MCF 10A (cell line): ENCODE data around the gene AP3D1. TPM values are rescaled to one million over a fixed set of nuclear protein-coding genes. Genes with fewer than 3 reads are reported as not detected.
"Not testable (repeated sequence)": the region's sequence is repeated elsewhere in the genome, so short reads cannot be mapped to it uniquely, and the experiment has no call there.

Experiments
- BruUV-seq: library from RNA; stranded (reverse); fragments of 400-500 nt; replicated peaks from 2 replicates; lab custom pipeline; 2021; lab: Mats Ljungman, UMichigan
- CTCF ChIA-PET: fragments of 300-600 bp; sonication (Branson Sonifier 250); formaldehyde crosslinking; extraction: SDS; loops from one replicate; lab custom pipeline; 2021; ENCODE audit warnings: antibody characterized with exemption, inconsistent platforms; lab: Yijun Ruan, JAX
- POLR2A ChIA-PET: fragments of 300-600, 350-650 bp; sonication (Branson Sonifier 250); formaldehyde crosslinking; extraction: SDS; loops from one replicate; lab custom pipeline; 2020; ENCODE audit warnings: antibody characterized with exemption, inconsistent platforms; lab: Yijun Ruan, JAX
- DNase-seq: peaks from one replicate; pipeline ENCODE4 v3.0.0-alpha.2; 2018; ENCODE audit not compliant: unreplicated experiment
- H3K27ac Mint-ChIP-seq: one replicate; pipeline ENCODE4 v1.8.0; 2022; ENCODE audit warnings: mild to moderate bottlenecking, low read depth, mixed read lengths; ENCODE audit not compliant: unreplicated experiment
- H3K27me3 Mint-ChIP-seq: one replicate; pipeline ENCODE4 v1.8.0; 2022; ENCODE audit warnings: mixed read lengths; ENCODE audit not compliant: insufficient read depth, unreplicated experiment
- H3K36me3 Mint-ChIP-seq: one replicate; pipeline ENCODE4 v1.8.0; 2022; ENCODE audit warnings: mild to moderate bottlenecking, moderate library complexity, mixed read lengths; ENCODE audit not compliant: insufficient read depth, unreplicated experiment
- H3K4me1 Mint-ChIP-seq: one replicate; pipeline ENCODE4 v1.8.0; 2022; ENCODE audit warnings: mixed read lengths; ENCODE audit not compliant: insufficient read depth, unreplicated experiment
- H3K4me3 Mint-ChIP-seq: one replicate; pipeline ENCODE4 v1.8.0; 2022; ENCODE audit warnings: mild to moderate bottlenecking, moderate library complexity, mixed read lengths; ENCODE audit not compliant: unreplicated experiment
- H3K9me3 Mint-ChIP-seq: one replicate; pipeline ENCODE4 v1.8.0; 2022; ENCODE audit warnings: mixed read lengths; ENCODE audit not compliant: unreplicated experiment
- CTCF ChIP-seq: fragments of 200-600 bp; IDR thresholded peaks from one replicate; pipeline ENCODE4 v1.8.0; 2022; ENCODE audit warnings: antibody characterized with exemption, mild to moderate bottlenecking; ENCODE audit not compliant: unreplicated experiment
- intact Hi-C: fragments of 100-400 bp; cut with micrococcal nuclease; formaldehyde crosslinking; loops from 2 replicates; pipeline ENCODE4 v1.14.1; 2022
- total RNA-seq: library from RNA; stranded (reverse); gene quantifications from 2 replicates; pipeline ENCODE4 v1.2.3, GENCODE V29; 2022

The AP3D1 gene
- total RNA-seq, 1 experiment from 2014 or later = 181 TPM

- no TSS peak for BruUV-seq
- POLR2A ChIA-PET = interaction anchor here (0.8 to 2.8 kb wide), 10 partner anchors 8 to 59 kb away, joined by 3 to 12 read pairs (median 4); partner anchors contain the start of gene MOB3A
Measured at GRCh38 chr19:2087621-2088100, 63.7 kb downstream of the AP3D1 start.

GRCh38 chr19:2086695-2087620, 64.4 kb downstream of the AP3D1 start:
- H3K4me3 Mint-ChIP-seq = peak overlapping the region; percentile 22
- BruUV-seq, H3K9me3 Mint-ChIP-seq, H3K27me3 Mint-ChIP-seq, intact Hi-C loops: not testable (repeated sequence)
- CTCF ChIA-PET = interaction anchor here (0.5 to 1.5 kb wide), 3 partner anchors 17 to 1056 kb away, joined by 3 to 5 read pairs (median 4); no protein-coding TSS in a partner anchor
- DNase-seq = peak; percentile 96
- H3K36me3 Mint-ChIP-seq = peaks cover 24% of the 10 kb centered on the region
- POLR2A ChIA-PET = interaction anchor here (0.6 to 2.8 kb wide), 14 partner anchors 9 to 232 kb away, joined by 3 to 12 read pairs (median 3); partner anchors contain the start of gene MOB3A
- H3K4me1 Mint-ChIP-seq = peaks cover 42% of the 10 kb centered on the region
- peak overlapping the region; percentile 63 for H3K27ac Mint-ChIP-seq

More at GRCh38 chr19:2087621-2088100, 63.7 kb downstream of the AP3D1 start:
- TF ChIP-seq CTCF = no peak
- CTCF ChIA-PET = interaction anchor here (0.5 to 0.6 kb wide), 2 partner anchors 71 to 1056 kb away, joined by 3 to 4 read pairs; no protein-coding TSS in a partner anchor
- Mint-ChIP-seq H3K27me3 (no peaks in the 10 kb centered on the region), H3K4me1 (peaks cover 42% of the 10 kb centered on the region), H3K9me3 (no peaks in the 10 kb centered on the region), H3K4me3 (peak overlapping the region; percentile 22), H3K27ac (peak overlapping the region; percentile 63), H3K36me3 (peaks cover 24% of the 10 kb centered on the region)
- no peak for DNase-seq
- intact Hi-C loops = no loop called here

- Mint-ChIP-seq H3K4me3 (no peak overlapping the region), H3K27ac (peak overlapping the region; percentile 12), H3K4me1 (peaks cover 36% of the 10 kb centered on the region), H3K9me3 (no peaks in the 10 kb centered on the region), H3K36me3 (peaks cover 33% of the 10 kb centered on the region), H3K27me3 (no peaks in the 10 kb centered on the region)
- no TSS peak for BruUV-seq
- POLR2A ChIA-PET = interaction anchor here (0.6 to 1.8 kb wide), 2 partner anchors 19 to 23 kb away, joined by 3 to 4 read pairs; no protein-coding TSS in a partner anchor
- DNase-seq = peak; percentile 93
- TF ChIP-seq CTCF = no peak
- CTCF ChIA-PET = interaction anchor here (0.5 kb wide), 1 partner anchor 10 kb away, joined by 3 read pairs; no protein-coding TSS in a partner anchor
- intact Hi-C loops = no loop called here
Measured at GRCh38 chr19:2084993-2085720, 66.2 kb downstream of the AP3D1 start.

GRCh38 chr19:2083174-2083854, 68.1 kb downstream of the AP3D1 start:
- intact Hi-C loops = no loop called here
- peaks cover 44% of the 10 kb centered on the region for H3K36me3 Mint-ChIP-seq
- no peak for TF ChIP-seq CTCF
- BruUV-seq = no TSS peak
- no peak overlapping the region for H3K27ac Mint-ChIP-seq
- POLR2A ChIA-PET = interaction anchor here (1.0 kb wide), 1 partner anchor 11 kb away, joined by 3 read pairs; no protein-coding TSS in a partner anchor
- H3K4me3 Mint-ChIP-seq = no peak overlapping the region
- DNase-seq = no peak
- H3K27me3 Mint-ChIP-seq = no peaks in the 10 kb centered on the region
- no peaks in the 10 kb centered on the region for H3K9me3 Mint-ChIP-seq
- CTCF ChIA-PET = interaction anchor here (1.3 kb wide), 1 partner anchor 12 kb away, joined by 3 read pairs; no protein-coding TSS in a partner anchor
- peaks cover 23% of the 10 kb centered on the region for H3K4me1 Mint-ChIP-seq
